ENCODE data around the gene PIGB.
A peak's percentile ranks its signal among the peaks of the same experiment; 100 is the strongest.

Gene PIGB

GRCh38 chr15:55318588-55319494 lies at the start of gene PIGB, which contains the start of gene PIGBOS1:
Gene PIGB (plus strand): TSS chr15:55319222. CDS start chr15:55319251, 29 bp downstream.
Gene PIGBOS1 (minus strand): TSS chr15:55319123. CDS start chr15:55317792, 1,331 bp downstream.
- DNase-seq (ENCODE audit: low spot score) = peak; percentile 83
- TF ChIP-seq CTCF (IDR thresholded peaks at IDR 0.05; ENCODE audit: extremely low read depth, missing control alignments) = no peak

GRCh38 chr15:55270291-55270690 lies 48.7 kb upstream of the PIGB start:
- TF ChIP-seq CTCF (IDR thresholded peaks at IDR 0.05; ENCODE audit: extremely low read depth, missing control alignments) = no peak

GRCh38 chr15:55276324-55276723 lies 42.7 kb upstream of the PIGB start:
- no peak for DNase-seq (ENCODE audit: low spot score)

More at GRCh38 chr15:55270291-55270690, 48.7 kb upstream of the PIGB start:
- DNase-seq (ENCODE audit: low spot score) = no peak

GRCh38 chr15:55277116-55277564 lies 41.9 kb upstream of the PIGB start:
- peak; percentile 69 for DNase-seq (ENCODE audit: low spot score)

More at GRCh38 chr15:55276324-55276723, 42.7 kb upstream of the PIGB start:
- no peak for TF ChIP-seq CTCF (IDR thresholded peaks at IDR 0.05; ENCODE audit: extremely low read depth, missing control alignments)

GRCh38 chr15:55277715-55278114 lies 41.3 kb upstream of the PIGB start:
- no peak for TF ChIP-seq CTCF (IDR thresholded peaks at IDR 0.05; ENCODE audit: extremely low read depth, missing control alignments)
- DNase-seq (ENCODE audit: low spot score) = no peak

More at GRCh38 chr15:55277116-55277564, 41.9 kb upstream of the PIGB start:
- no peak for TF ChIP-seq CTCF (IDR thresholded peaks at IDR 0.05; ENCODE audit: extremely low read depth, missing control alignments)

GRCh38 chr15:55279100-55279745 lies 39.8 kb upstream of the PIGB start:
- no peak for TF ChIP-seq CTCF (IDR thresholded peaks at IDR 0.05; ENCODE audit: extremely low read depth, missing control alignments)
- DNase-seq (ENCODE audit: low spot score) = no peak
